ENCODE results near the gene JAKMIP2. TPM values are rescaled to one million over a fixed set of nuclear protein-coding genes. Genes with fewer than 3 reads are reported as not detected.

The JAKMIP2 gene
- polyA plus RNA-seq, 1 experiment, result not detected

- no peak for TF ChIP-seq CTCF (IDR thresholded peaks at IDR 0.05; ENCODE audit: insufficient read depth, low read depth, low read length)
- Histone ChIP-seq H3K4me3 (ENCODE audit: low read depth, low read length) (no peak overlapping the region), H3K36me3 (ENCODE audit: control insufficient read depth, insufficient read depth, low read length) (no peaks in the 10 kb centered on the region), H3K27me3 (ENCODE audit: control insufficient read depth, insufficient read depth, low read length) (no peaks in the 10 kb centered on the region)
- CTCF ChIA-PET, result no interaction called here
- POLR2A ChIA-PET, result no interaction called here
- DNase-seq (ENCODE audit: low read depth), result no peak
Measured at GRCh38 chr5:147699496-147700088, 82.9 kb downstream of the JAKMIP2 start.

- no peak overlapping the region for H3K4me3 ChIP-seq (ENCODE audit: low read depth, low read length)
- POLR2A ChIA-PET, result no interaction called here
- no peaks in the 10 kb centered on the region for H3K36me3 ChIP-seq (ENCODE audit: control insufficient read depth, insufficient read depth, low read length)
- H3K27me3 ChIP-seq (ENCODE audit: control insufficient read depth, insufficient read depth, low read length), result no peaks in the 10 kb centered on the region
- no peak for TF ChIP-seq CTCF (IDR thresholded peaks at IDR 0.05; ENCODE audit: insufficient read depth, low read depth, low read length)
- no peak for DNase-seq (ENCODE audit: low read depth)
- CTCF ChIA-PET, result no interaction called here
Measured at GRCh38 chr5:147697380-147697779, 85.1 kb downstream of the JAKMIP2 start.

- H3K4me3 ChIP-seq (ENCODE audit: low read depth, low read length), result no peak overlapping the region
- no peak for TF ChIP-seq CTCF (IDR thresholded peaks at IDR 0.05; ENCODE audit: insufficient read depth, low read depth, low read length)
- no peaks in the 10 kb centered on the region for H3K27me3 ChIP-seq (ENCODE audit: control insufficient read depth, insufficient read depth, low read length)
- POLR2A ChIA-PET, result no interaction called here
- CTCF ChIA-PET, result no interaction called here
- no peaks in the 10 kb centered on the region for H3K36me3 ChIP-seq (ENCODE audit: control insufficient read depth, insufficient read depth, low read length)
- DNase-seq (ENCODE audit: low read depth), result no peak
Measured at GRCh38 chr5:147694772-147695171, 87.8 kb downstream of the JAKMIP2 start.

GRCh38 chr5:147693233-147693632 is 89.3 kb downstream of the JAKMIP2 start:
- no peak overlapping the region for H3K4me3 ChIP-seq (ENCODE audit: low read depth, low read length)
- CTCF ChIA-PET, result no interaction called here
- H3K27me3 ChIP-seq (ENCODE audit: control insufficient read depth, insufficient read depth, low read length), result no peaks in the 10 kb centered on the region
- DNase-seq (ENCODE audit: low read depth), result no peak
- POLR2A ChIA-PET, result no interaction called here
- no peak for TF ChIP-seq CTCF (IDR thresholded peaks at IDR 0.05; ENCODE audit: insufficient read depth, low read depth, low read length)
- H3K36me3 ChIP-seq (ENCODE audit: control insufficient read depth, insufficient read depth, low read length), result no peaks in the 10 kb centered on the region

GRCh38 chr5:147691130-147691529 is 91.4 kb downstream of the JAKMIP2 start:
- TF ChIP-seq CTCF (IDR thresholded peaks at IDR 0.05; ENCODE audit: insufficient read depth, low read depth, low read length), result no peak
- DNase-seq (ENCODE audit: low read depth), result no peak
- ChIA-PET POLR2A (no interaction called here), CTCF (no interaction called here)
- Histone ChIP-seq H3K4me3 (ENCODE audit: low read depth, low read length) (no peak overlapping the region), H3K36me3 (ENCODE audit: control insufficient read depth, insufficient read depth, low read length) (no peaks in the 10 kb centered on the region), H3K27me3 (ENCODE audit: control insufficient read depth, insufficient read depth, low read length) (no peaks in the 10 kb centered on the region)

Measured in BJ (cell line).